ENCODE data around the gene EN2.

- TF ChIP-seq CTCF (IDR thresholded peaks at IDR 0.05; ENCODE audit: poor library complexity) (no peak), EZH2 (IDR thresholded peaks at IDR 0.05; ENCODE audit: borderline replicate concordance) (no peak), EZH2phosphoT487 (IDR thresholded peaks at IDR 0.05; ENCODE audit: low read depth, severe bottlenecking, unreplicated experiment) (no peak)
Observed at GRCh38 chr7:155514296-155514695, 56.4 kb downstream of the EN2 start.

All from hepatocyte (in vitro differentiated cells).